MM.1S (cell line): ENCODE results near the gene CNNM4.

Experiments used
- DNase-seq: peaks from one replicate; pipeline ENCODE4 v3.0.0-alpha.2; 2015
- H2AFZ ChIP-seq: fragments of 300-600 bp; sonication (generic); 2 replicates; pipeline ENCODE4 v1.6.0; 2016; ENCODE audit warnings: antibody characterized with exemption, low read length
- H3F3A ChIP-seq: fragments of 300-600 bp; sonication (generic); 2 replicates; pipeline ENCODE4 v1.6.1; 2016; ENCODE audit warnings: mild to moderate bottlenecking, antibody characterized with exemption, low read length, moderate library complexity, mixed read lengths; ENCODE audit not compliant: insufficient read depth
- H3K27ac ChIP-seq: fragments of 300-600 bp; sonication (generic); 2 replicates; pipeline ENCODE4 v1.5.1; 2016; ENCODE audit warnings: mild to moderate bottlenecking, low read length
- H3K27me3 ChIP-seq: fragments of 300-600 bp; sonication (generic); replicated peaks from 2 replicates; pipeline ENCODE4 v1.6.0; 2016; ENCODE audit warnings: low read length; ENCODE audit not compliant: insufficient read depth
- H3K36me3 ChIP-seq: fragments of 300-600 bp; sonication (generic); replicated peaks from 2 replicates; pipeline ENCODE4 v1.6.1; 2016; ENCODE audit warnings: mild to moderate bottlenecking, low read length, mixed read lengths; ENCODE audit not compliant: insufficient read depth
- H3K4me1 ChIP-seq: fragments of 300-600 bp; sonication (generic); 2 replicates; pipeline ENCODE4 v1.6.1; 2016; ENCODE audit warnings: low read length, mixed read lengths
- H3K4me2 ChIP-seq: fragments of 300-600 bp; sonication (generic); 2 replicates; pipeline ENCODE4 v1.6.0; 2016; ENCODE audit warnings: low read depth, low read length
- H3K4me3 ChIP-seq: fragments of 300-600 bp; sonication (generic); 2 replicates; pipeline ENCODE4 v1.5.1; 2016; ENCODE audit warnings: low read length, mixed read lengths
- H3K79me2 ChIP-seq: fragments of 300-600 bp; sonication (generic); 2 replicates; pipeline ENCODE4 v1.6.1; 2016; ENCODE audit warnings: mixed run types, low read length, mixed read lengths
- H3K9ac ChIP-seq: fragments of 300-600 bp; sonication (generic); 2 replicates; pipeline ENCODE4 v1.6.1; 2016; ENCODE audit warnings: low read length, mixed read lengths
- H3K9me2 ChIP-seq: fragments of 300-600 bp; sonication (generic); replicated peaks from 2 replicates; pipeline ENCODE4 v1.6.1; 2016; ENCODE audit warnings: mild to moderate bottlenecking, low read length, mixed read lengths; ENCODE audit not compliant: insufficient read depth
- H3K9me3 ChIP-seq: fragments of 300-600 bp; sonication (generic); replicated peaks from 2 replicates; pipeline ENCODE4 v1.6.1; 2016; ENCODE audit warnings: mild to moderate bottlenecking, low read length, mixed read lengths; ENCODE audit not compliant: insufficient read depth
- H4K20me1 ChIP-seq: fragments of 300-600 bp; sonication (generic); 2 replicates; pipeline ENCODE4 v1.6.1; 2016; ENCODE audit warnings: mild to moderate bottlenecking, low read length, moderate library complexity, mixed read lengths; ENCODE audit not compliant: insufficient read depth
- EZH2 ChIP-seq: fragments of 300-600 bp; sonication (generic); optimal IDR thresholded peaks from 2 replicates; pipeline ENCODE3; 2017; ENCODE audit warnings: low read depth, mild to moderate bottlenecking, antibody characterized with exemption, low read length, mixed read lengths
- EZH2phosphoT487 ChIP-seq: fragments of 300-600 bp; sonication (generic); IDR thresholded peaks from 2 replicates; pipeline ENCODE4 v1.6.1; 2018; ENCODE audit warnings: antibody characterized with exemption, low read length
- TF ChIP-seq, protein P1 (sequence below): fragments of 300-600 bp; sonication (generic); IDR thresholded peaks from 2 replicates; pipeline ENCODE4 v1.5.1; 2016; ENCODE audit warnings: antibody characterized with exemption, low read length, mixed read lengths

The CNNM4 gene

DNA sequence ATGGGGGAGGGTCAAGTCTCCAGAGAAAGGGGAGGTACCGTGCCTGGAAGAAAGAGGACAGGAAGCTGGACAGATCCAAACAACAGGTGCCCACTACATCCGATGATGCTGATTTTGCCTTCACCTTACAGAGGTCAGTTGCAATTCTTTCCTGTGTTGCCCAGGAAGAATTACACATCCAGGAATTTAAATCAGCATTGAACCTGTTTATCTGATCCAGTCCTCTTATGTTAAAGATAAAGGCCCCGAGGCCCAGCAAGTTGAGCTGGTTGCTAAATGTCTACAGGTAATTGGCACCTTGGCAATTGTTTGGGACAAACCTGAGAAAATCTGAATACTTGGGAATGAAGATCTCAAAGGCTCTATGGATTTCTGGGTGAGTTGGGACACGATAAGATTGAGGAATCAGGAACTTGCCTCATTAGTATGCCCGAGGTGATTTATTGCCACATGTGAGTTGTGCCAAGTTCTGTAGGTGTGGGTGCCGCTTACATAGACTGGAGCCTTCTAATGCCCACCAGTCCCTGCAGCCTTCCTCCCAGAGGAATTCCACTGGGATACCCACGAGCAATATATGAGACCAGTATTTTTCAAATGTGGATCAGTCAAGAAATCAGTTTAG lies 6.9 kb upstream of the CNNM4 start:
- no peaks in the 10 kb centered on the region for H3K79me2 ChIP-seq
- no peak overlapping the region for H2AFZ ChIP-seq
- H3K9me2 ChIP-seq, result no peaks in the 10 kb centered on the region
- TF ChIP-seq EZH2phosphoT487 (no peak), EZH2 (no peak)
- TF ChIP-seq, protein P1, sequence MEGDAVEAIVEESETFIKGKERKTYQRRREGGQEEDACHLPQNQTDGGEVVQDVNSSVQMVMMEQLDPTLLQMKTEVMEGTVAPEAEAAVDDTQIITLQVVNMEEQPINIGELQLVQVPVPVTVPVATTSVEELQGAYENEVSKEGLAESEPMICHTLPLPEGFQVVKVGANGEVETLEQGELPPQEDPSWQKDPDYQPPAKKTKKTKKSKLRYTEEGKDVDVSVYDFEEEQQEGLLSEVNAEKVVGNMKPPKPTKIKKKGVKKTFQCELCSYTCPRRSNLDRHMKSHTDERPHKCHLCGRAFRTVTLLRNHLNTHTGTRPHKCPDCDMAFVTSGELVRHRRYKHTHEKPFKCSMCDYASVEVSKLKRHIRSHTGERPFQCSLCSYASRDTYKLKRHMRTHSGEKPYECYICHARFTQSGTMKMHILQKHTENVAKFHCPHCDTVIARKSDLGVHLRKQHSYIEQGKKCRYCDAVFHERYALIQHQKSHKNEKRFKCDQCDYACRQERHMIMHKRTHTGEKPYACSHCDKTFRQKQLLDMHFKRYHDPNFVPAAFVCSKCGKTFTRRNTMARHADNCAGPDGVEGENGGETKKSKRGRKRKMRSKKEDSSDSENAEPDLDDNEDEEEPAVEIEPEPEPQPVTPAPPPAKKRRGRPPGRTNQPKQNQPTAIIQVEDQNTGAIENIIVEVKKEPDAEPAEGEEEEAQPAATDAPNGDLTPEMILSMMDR, result no peak
- H3K4me3 ChIP-seq, result no peak overlapping the region
- no peaks in the 10 kb centered on the region for H3F3A ChIP-seq
- H3K9me3 ChIP-seq, result no peaks in the 10 kb centered on the region
- no peak for DNase-seq
- no peaks in the 10 kb centered on the region for H3K36me3 ChIP-seq
- H3K27me3 ChIP-seq, result no peaks in the 10 kb centered on the region
- H3K27ac ChIP-seq, result no peak overlapping the region
- H3K9ac ChIP-seq, result no peak overlapping the region
- H3K4me2 ChIP-seq, result no peak overlapping the region
- H3K4me1 ChIP-seq, result no peaks in the 10 kb centered on the region
- H4K20me1 ChIP-seq, result no peaks in the 10 kb centered on the region

DNA sequence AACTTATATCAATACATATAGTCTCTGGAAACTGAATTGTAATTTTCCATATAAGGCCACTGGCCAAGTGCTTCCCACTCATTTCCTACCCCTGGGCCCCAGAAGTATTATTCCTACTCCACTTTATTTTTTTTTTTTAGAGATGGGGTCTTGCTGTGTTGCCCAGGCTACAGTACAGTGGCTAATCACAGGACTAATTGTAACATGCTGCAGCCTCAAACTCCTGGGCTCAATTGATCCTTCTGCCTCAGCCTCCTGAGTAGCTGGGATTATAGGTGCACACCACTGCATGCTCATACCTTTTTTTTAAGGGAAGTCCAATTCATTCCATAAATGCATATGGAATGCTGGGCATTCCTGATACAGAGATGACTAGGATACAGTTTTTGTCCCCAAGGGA lies 6.4 kb upstream of the CNNM4 start:
- H3K4me3 ChIP-seq, result no peak overlapping the region
- no peak overlapping the region for H3K9ac ChIP-seq
- H3K4me2 ChIP-seq, result no peak overlapping the region
- H3K79me2 ChIP-seq, result no peaks in the 10 kb centered on the region
- no peaks in the 10 kb centered on the region for H3K36me3 ChIP-seq
- H2AFZ ChIP-seq, result no peak overlapping the region
- no peaks in the 10 kb centered on the region for H3K27me3 ChIP-seq
- no peaks in the 10 kb centered on the region for H3K4me1 ChIP-seq
- no peaks in the 10 kb centered on the region for H3K9me2 ChIP-seq
- H3K9me3 ChIP-seq, result no peaks in the 10 kb centered on the region
- no peaks in the 10 kb centered on the region for H3F3A ChIP-seq
- TF ChIP-seq, protein P1, result no peak
- TF ChIP-seq EZH2, result no peak
- no peak for TF ChIP-seq EZH2phosphoT487
- H4K20me1 ChIP-seq, result no peaks in the 10 kb centered on the region
- DNase-seq, result no peak
- H3K27ac ChIP-seq, result no peak overlapping the region

- DNase-seq, result no peak
- Histone ChIP-seq H3K4me2 (no peak overlapping the region), H3K9me3 (no peaks in the 10 kb centered on the region), H3F3A (peaks cover 5% of the 10 kb centered on the region; the same call in 1 of the 2 replicates), H2AFZ (no peak overlapping the region), H3K9me2 (no peaks in the 10 kb centered on the region), H3K27me3 (no peaks in the 10 kb centered on the region), H3K79me2 (peaks cover 10% of the 10 kb centered on the region), H3K36me3 (no peaks in the 10 kb centered on the region), H3K9ac (no peak overlapping the region), H4K20me1 (no peaks in the 10 kb centered on the region), H3K27ac (no peak overlapping the region), H3K4me3 (no peak overlapping the region), H3K4me1 (peaks cover 12% of the 10 kb centered on the region)
- TF ChIP-seq EZH2 (no peak), EZH2phosphoT487 (no peak)
- TF ChIP-seq, protein P1, result no peak
These were observed 3.8 kb upstream of the CNNM4 start for GRCh38 chr2:96756788-96757476.
